ENCODE data around the gene PLXNA4.

PLXNA4 gene

GRCh38 chr7:132377703-132378584 is 198.3 kb downstream of the PLXNA4 start:
- no peak for DNase-seq

GRCh38 chr7:132377015-132377414 is 199.3 kb downstream of the PLXNA4 start:
- DNase-seq = no peak

GRCh38 chr7:132376361-132377013 is 199.8 kb downstream of the PLXNA4 start:
- DNase-seq = no peak

GRCh38 chr7:132373879-132374278 is 202.4 kb downstream of the PLXNA4 start:
- DNase-seq = no peak

- DNase-seq = no peak
Observed at GRCh38 chr7:132373041-132373440, 203.2 kb downstream of the PLXNA4 start.

- no peak for DNase-seq
Observed at GRCh38 chr7:132371948-132372347, 204.3 kb downstream of the PLXNA4 start.

- DNase-seq = peak; percentile 58
Observed at GRCh38 chr7:132368246-132368900, 207.9 kb downstream of the PLXNA4 start.

GRCh38 chr7:132367795-132368194 is 208.5 kb downstream of the PLXNA4 start:
- DNase-seq = no peak

- no peak for DNase-seq
Observed at GRCh38 chr7:132367004-132367403, 209.3 kb downstream of the PLXNA4 start.

GRCh38 chr7:132364226-132364625 is 212.0 kb downstream of the PLXNA4 start:
- DNase-seq = no peak

GRCh38 chr7:132362059-132362458 is 214.2 kb downstream of the PLXNA4 start:
- DNase-seq = no peak

GRCh38 chr7:132361146-132361545 is 215.1 kb downstream of the PLXNA4 start:
- DNase-seq = no peak

- DNase-seq = no peak
Observed at GRCh38 chr7:132359743-132360142, 216.5 kb downstream of the PLXNA4 start.

- no peak for DNase-seq
Observed at GRCh38 chr7:132355048-132355447, 221.2 kb downstream of the PLXNA4 start.

- no peak for DNase-seq
Observed at GRCh38 chr7:132354527-132354926, 221.7 kb downstream of the PLXNA4 start.

GRCh38 chr7:132353936-132354335 is 222.3 kb downstream of the PLXNA4 start:
- DNase-seq = no peak

GRCh38 chr7:132352800-132353199 is 223.5 kb downstream of the PLXNA4 start:
- no peak for DNase-seq

GRCh38 chr7:132351954-132352499 is 224.2 kb downstream of the PLXNA4 start:
- no peak for DNase-seq

GRCh38 chr7:132350741-132351140 is 225.5 kb downstream of the PLXNA4 start:
- no peak for DNase-seq

- no peak for DNase-seq
Observed at GRCh38 chr7:132349075-132349474, 227.2 kb downstream of the PLXNA4 start.

- DNase-seq = no peak
Observed at GRCh38 chr7:132348341-132348740, 227.9 kb downstream of the PLXNA4 start.

GRCh38 chr7:132347858-132348257 is 228.4 kb downstream of the PLXNA4 start:
- no peak for DNase-seq

- DNase-seq = no peak
Observed at GRCh38 chr7:132347123-132347522, 229.1 kb downstream of the PLXNA4 start.
